Tibial nerve (tissue), 4 donors: Measurements from ENCODE around the gene UBE2G2. TPM values are rescaled to one million over a fixed set of nuclear protein-coding genes. Genes with fewer than 3 reads are reported as not detected.

Experiments
- DNase-seq, 2 donors: peaks; one replicate each; pipeline ENCODE4 v3.0.0-alpha.2; 2019; ENCODE audit warnings: low spot score in 2 of 2
- H3K27ac ChIP-seq, 4 donors: fragments of 200-600 bp; sonication (generic) in 3 of 4; one replicate each; pipeline ENCODE4 v1.5.1; 2017 to 2019; ENCODE audit warnings: mild to moderate bottlenecking in 1 of 4
- H3K27me3 ChIP-seq, 2 donors: fragments of 200-600 bp; sonication (generic) in 1 of 2; one replicate each; pipeline versions ENCODE4 v1.5.1 to v1.6.0; 2017 to 2019
- H3K36me3 ChIP-seq, 3 donors: fragments of 200-600 bp; sonication (generic); one replicate each; pipeline ENCODE4 v1.5.1; 2018 to 2019
- H3K4me1 ChIP-seq, 4 donors: fragments of 200-600 bp; sonication (generic) in 3 of 4; one replicate each; pipeline ENCODE4 v1.5.1; 2017 to 2019
- H3K4me3 ChIP-seq, 4 donors: fragments of 200-600 bp; sonication (generic) in 3 of 4; one replicate each; pipeline ENCODE4 v1.5.1; 2017 to 2019; ENCODE audit warnings: mild to moderate bottlenecking in 1 of 4, moderate library complexity in 1 of 4
- H3K9me3 ChIP-seq, 4 donors: fragments of 200-600 bp; sonication (generic) in 3 of 4; one replicate each; pipeline ENCODE4 v1.5.1; 2017 to 2019
- CTCF ChIP-seq, 5 experiments: fragments of 200-600 bp in 3 of 5; fragments of 450-650 bp in 2 of 5; sonication (generic) in 3 of 5; IDR thresholded peaks; one replicate each; pipeline ENCODE4 v1.5.1; 2016 to 2019; ENCODE audit warnings: antibody characterized with exemption in 5 of 5, mild to moderate bottlenecking in 3 of 5, moderate library complexity in 2 of 5
- EP300 ChIP-seq, 2 donors: sonication (generic); formaldehyde crosslinking; IDR thresholded peaks; one replicate each; pipeline ENCODE4 v1.6.1; 2017; ENCODE audit warnings: antibody characterized with exemption in 2 of 2, mild to moderate bottlenecking in 1 of 2
- POLR2A ChIP-seq, 2 donors: fragments of 450-650 bp; IDR thresholded peaks; one replicate each; pipeline ENCODE4 v1.6.1; 2017; ENCODE audit warnings: antibody characterized with exemption in 2 of 2, mild to moderate bottlenecking in 2 of 2, moderate library complexity in 2 of 2
- WGBS, 2 donors: methylation state at CpG; one replicate each; pipeline ENCODE4 v1.1.5; 2018; 5-methylcytosine and 5-hydroxymethylcytosine counted together
- total RNA-seq, 4 donors: library from RNA; depleted of rRNA; stranded (reverse); fragments of >200 nt; gene quantifications; one replicate each; pipeline ENCODE4 v1.1.0, GENCODE V29; 2016

The UBE2G2 gene
- total RNA-seq, 4 donors from 2014 or later: 89.4 to 165 (median 99.3) TPM

GRCh38 chr21:44751186-44751798 is 50.3 kb downstream of the UBE2G2 start:
- Histone ChIP-seq H3K4me1 (no peaks in the 10 kb centered on the region), H3K4me3 (no peak overlapping the region), H3K27me3 (peaks cover 0 to 36% of the 10 kb centered on the region in 2 donors), H3K36me3 (no peaks in the 10 kb centered on the region), H3K27ac (no peak overlapping the region), H3K9me3 (peaks cover 0 to 22% (median 0%) of the 10 kb centered on the region in 4 donors)
- no peak for TF ChIP-seq EP300 (IDR thresholded peaks at IDR 0.05)
- TF ChIP-seq POLR2A (IDR thresholded peaks at IDR 0.05): no peak
- TF ChIP-seq CTCF (IDR thresholded peaks at IDR 0.05): no peak
- DNase-seq: no peak
- WGBS, 2 donors: 62 to 75% methylated on average over 10 to 18 of the region's 24 CpGs

- 48 to 49% methylated on average over 12 of the region's 12 CpGs for WGBS, 2 donors
- Histone ChIP-seq H3K4me1 (no peaks in the 10 kb centered on the region), H3K4me3 (no peak overlapping the region), H3K9me3 (peaks cover 0 to 19% (median 0%) of the 10 kb centered on the region in 4 donors), H3K27ac (no peak overlapping the region), H3K27me3 (peaks cover 0 to 36% of the 10 kb centered on the region in 2 donors), H3K36me3 (no peaks in the 10 kb centered on the region)
- TF ChIP-seq EP300 (IDR thresholded peaks at IDR 0.05) (no peak), POLR2A (IDR thresholded peaks at IDR 0.05) (no peak), CTCF (IDR thresholded peaks at IDR 0.05) (no peak)
- DNase-seq: no peak
These were observed 51.0 kb downstream of the UBE2G2 start for GRCh38 chr21:44750675-44751025.

GRCh38 chr21:44749759-44750674 is 51.6 kb downstream of the UBE2G2 start:
- Histone ChIP-seq H3K27me3 (peaks cover 0 to 36% of the 10 kb centered on the region in 2 donors), H3K4me3 (no peak overlapping the region), H3K36me3 (no peaks in the 10 kb centered on the region), H3K27ac (no peak overlapping the region), H3K4me1 (no peaks in the 10 kb centered on the region), H3K9me3 (peaks cover 0 to 12% (median 0%) of the 10 kb centered on the region in 4 donors)
- TF ChIP-seq CTCF (IDR thresholded peaks at IDR 0.05) (no peak), POLR2A (IDR thresholded peaks at IDR 0.05) (no peak), EP300 (IDR thresholded peaks at IDR 0.05) (no peak)
- no peak for DNase-seq
- WGBS, 2 donors: 84% methylated on average over 44 to 47 of the region's 47 CpGs

GRCh38 chr21:44749116-44749758 is 52.4 kb downstream of the UBE2G2 start:
- 66 to 68% methylated on average over 13 to 19 of the region's 26 CpGs for WGBS, 2 donors
- Histone ChIP-seq H3K36me3 (no peaks in the 10 kb centered on the region), H3K4me1 (no peaks in the 10 kb centered on the region), H3K27me3 (peaks cover 0 to 36% of the 10 kb centered on the region in 2 donors), H3K27ac (no peak overlapping the region), H3K9me3 (peaks cover 0 to 4% (median 0%) of the 10 kb centered on the region in 4 donors), H3K4me3 (no peak overlapping the region)
- DNase-seq: no peak
- no peak for TF ChIP-seq POLR2A (IDR thresholded peaks at IDR 0.05)
- no peak for TF ChIP-seq EP300 (IDR thresholded peaks at IDR 0.05)
- no peak for TF ChIP-seq CTCF (IDR thresholded peaks at IDR 0.05)
